ENCODE measurements around the gene HP1BP3.
"Not testable (repeated sequence)": the region's sequence is repeated elsewhere in the genome, so short reads cannot be mapped to it uniquely, and the experiment has no call there.

Gene HP1BP3

GRCh38 chr1:20787029-20787839 lies at the start of gene HP1BP3:
Gene HP1BP3 (minus strand): TSS chr1:20787307. CDS start chr1:20780440, 6,867 bp downstream.
- DNase-seq, result peak; percentile 82

- DNase-seq, result no peak
Observed at GRCh38 chr1:20836230-20836629, 49.1 kb upstream of the HP1BP3 start.

GRCh38 chr1:20834780-20835179 lies 47.7 kb upstream of the HP1BP3 start:
- DNase-seq, result no peak

GRCh38 chr1:20834192-20834591 lies 47.1 kb upstream of the HP1BP3 start:
- no peak for DNase-seq

GRCh38 chr1:20830378-20830777 lies 43.3 kb upstream of the HP1BP3 start:
- no peak for DNase-seq

DNA sequence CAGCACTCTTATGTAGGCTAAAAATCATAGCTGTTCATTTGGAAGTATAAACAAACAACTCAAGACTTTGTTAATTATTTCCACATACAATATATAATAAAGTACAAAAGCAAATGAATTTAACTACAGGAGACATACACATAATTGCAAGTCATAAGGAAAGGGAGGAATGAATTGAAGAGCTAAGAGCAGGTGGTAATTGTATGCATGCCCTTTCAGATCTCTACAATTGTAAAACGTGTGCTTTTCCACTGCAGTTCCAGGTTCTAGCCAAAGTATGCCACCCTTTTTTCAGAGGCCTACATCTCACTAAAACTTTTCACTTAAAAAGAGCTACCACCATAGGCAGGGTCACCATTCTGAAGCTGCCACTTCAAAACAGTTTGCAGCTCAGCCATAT lies 42.8 kb upstream of the HP1BP3 start:
- no peak for DNase-seq

DNA sequence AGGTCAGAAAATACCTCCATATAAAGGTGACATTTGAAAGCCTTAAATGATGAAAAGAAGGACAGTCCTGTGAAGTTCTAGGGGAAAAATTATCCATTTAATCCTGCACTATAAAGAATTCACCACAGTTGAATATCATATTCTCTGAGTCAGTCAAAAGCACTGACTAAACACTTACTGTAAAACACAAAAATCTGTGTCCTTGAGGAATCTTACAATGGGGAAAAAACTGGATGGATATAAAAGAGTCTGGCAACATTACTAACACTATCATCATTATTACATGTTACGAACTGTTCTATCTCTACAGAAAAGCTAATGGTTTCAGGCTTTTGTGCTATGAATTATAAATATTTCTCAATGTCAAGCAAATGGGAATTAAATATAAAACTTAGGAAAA lies 42.4 kb upstream of the HP1BP3 start:
- DNase-seq, result no peak

DNA sequence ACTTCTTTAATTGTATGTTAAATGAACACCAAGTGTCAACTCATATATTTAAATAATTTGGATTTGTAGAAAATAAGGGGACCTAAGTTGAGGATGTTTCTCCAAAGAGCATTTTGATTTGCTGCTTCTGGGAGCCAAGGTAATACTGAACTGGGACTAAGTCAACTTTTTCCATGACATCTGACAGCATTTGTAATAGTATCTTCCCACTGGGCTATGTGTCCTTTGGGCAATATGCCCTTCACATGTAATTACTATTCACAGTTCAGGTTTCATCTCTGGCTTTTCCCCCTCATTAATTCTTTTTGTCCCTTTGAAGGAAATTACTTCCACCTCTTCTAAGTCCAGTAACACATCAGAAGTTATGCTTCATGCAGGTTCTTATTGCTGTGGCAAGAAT lies 36.7 kb upstream of the HP1BP3 start:
- DNase-seq, result no peak

DNA sequence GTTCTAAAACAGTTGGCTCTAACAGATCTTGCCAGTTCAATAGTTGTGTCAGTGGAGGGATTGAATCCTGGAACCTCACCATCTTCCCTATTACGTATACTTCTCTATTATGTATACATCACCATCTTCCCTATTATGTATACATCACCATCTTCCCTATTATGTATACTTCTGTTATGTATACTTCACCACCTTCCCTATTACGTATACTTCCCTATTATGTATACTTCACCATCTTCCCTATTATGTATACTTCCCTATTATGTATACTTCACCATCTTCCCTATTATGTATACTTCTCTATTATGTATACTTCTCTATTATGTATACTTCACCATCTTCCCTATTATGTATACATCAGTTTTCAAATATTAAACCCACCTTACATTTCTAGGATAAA lies 34.4 kb upstream of the HP1BP3 start:
- no peak for DNase-seq

DNA sequence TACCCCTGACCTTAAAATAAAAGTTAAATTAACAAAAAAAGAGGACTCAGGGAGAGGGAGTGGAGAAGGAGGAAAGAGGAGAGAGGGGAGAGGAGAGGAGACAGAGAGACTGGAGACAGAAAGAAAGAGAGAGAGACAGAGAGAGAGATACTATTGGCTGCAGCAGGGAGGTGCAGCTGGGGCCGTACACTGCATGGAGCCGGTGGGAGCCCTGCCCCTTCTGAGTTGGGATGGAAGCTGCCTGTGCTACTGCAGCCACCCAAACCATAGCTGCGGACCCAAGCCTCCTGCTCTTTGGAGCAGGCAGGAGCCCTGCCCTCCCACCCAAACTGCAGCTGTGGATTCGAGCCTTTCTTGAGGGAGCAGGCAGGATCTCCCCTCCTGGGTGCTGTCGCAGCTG lies 32.7 kb upstream of the HP1BP3 start:
- no peak for DNase-seq

- DNase-seq, result no peak
Observed at GRCh38 chr1:20814534-20814871, 27.4 kb upstream of the HP1BP3 start.

DNA sequence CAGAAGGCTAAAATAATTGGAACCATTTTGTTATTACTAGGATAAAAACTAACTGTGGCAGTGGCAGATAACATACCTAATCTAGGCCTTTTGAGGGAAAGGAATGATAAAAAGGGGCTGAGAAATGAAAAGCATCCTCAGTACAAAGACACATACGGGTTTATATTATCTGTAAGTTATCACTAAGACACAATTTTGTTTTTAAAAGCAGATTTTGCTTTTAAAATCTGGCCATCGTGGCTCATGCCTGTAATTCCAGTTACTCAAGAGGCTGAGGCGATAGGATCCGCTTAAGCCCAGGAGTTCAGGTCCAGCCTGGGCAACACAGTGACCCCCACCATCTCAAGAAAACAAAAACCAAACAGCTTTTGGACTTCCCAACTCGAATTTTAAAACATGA lies 24.8 kb upstream of the HP1BP3 start:
- no peak for DNase-seq

DNA sequence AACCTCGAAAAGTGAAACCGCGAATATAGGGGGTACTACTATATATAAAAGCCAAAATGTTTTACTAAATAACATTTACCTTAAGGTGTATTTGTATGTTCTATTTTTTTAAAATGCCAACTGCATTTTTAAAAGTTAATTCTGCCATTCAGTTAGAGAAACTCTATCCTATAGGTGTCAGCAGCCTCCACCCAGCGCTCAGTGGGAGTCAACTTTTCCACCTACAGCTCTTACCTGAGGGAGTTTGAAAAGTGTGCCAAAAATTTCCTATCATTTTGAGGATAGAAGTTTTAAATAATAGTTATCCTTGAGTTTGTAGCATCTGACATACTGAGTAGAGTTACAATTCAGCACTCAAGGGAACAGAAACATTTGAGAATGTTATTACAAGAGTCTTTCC lies 6.1 kb upstream of the HP1BP3 start:
- no peak for DNase-seq

DNA sequence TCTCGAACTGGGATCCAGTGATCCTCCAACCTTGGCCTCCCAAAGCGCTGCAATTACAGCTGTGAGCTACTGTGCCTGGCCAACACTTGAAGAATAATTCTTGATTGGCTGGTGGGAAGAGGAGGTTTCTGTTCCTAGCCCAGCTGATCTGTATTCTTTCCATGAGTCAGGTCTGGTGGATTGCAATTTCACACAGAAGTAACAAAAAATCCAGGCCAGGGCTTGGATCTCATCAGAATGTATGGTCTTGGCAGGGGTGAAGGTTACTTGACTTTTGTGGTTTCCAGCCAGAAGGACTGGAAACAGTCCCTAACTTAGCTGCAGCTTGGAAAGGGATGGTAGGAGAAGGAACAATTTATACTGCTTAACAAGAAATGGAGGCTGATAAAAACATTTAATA lies 5.1 kb upstream of the HP1BP3 start:
- DNase-seq, result no peak

DNA sequence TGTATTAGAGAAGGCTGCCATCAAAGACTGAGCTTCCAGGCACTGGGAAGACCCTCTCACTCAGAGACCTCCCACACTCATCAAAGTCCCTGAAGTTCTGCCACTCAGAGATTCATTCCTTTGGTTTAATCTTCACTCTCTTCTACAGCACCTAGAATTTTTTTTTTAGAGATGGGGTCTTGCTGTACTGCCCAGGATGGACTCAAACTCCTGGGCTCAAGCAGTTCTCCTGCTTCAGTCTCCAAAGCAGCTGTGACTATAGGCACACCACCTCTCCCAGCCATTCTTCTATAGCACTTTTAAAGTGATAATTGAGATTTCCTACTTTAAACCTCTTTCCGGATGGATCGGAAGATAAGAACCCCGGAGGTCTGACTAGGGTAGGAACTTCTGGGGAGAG lies 3.7 kb upstream of the HP1BP3 start:
- DNase-seq, result no peak

GRCh38 chr1:20789598-20789997 lies 2.5 kb upstream of the HP1BP3 start:
- DNase-seq, result not testable (repeated sequence)

GRCh38 chr1:20787840-20788795 lies 1.0 kb upstream of the HP1BP3 start:
- no peak for DNase-seq

- peak; percentile 97 for DNase-seq
Observed at GRCh38 chr1:20786253-20787028, 666 bp downstream of the HP1BP3 start.

- DNase-seq, result no peak
Observed at GRCh38 chr1:20785907-20786252, 1.2 kb downstream of the HP1BP3 start.

DNA sequence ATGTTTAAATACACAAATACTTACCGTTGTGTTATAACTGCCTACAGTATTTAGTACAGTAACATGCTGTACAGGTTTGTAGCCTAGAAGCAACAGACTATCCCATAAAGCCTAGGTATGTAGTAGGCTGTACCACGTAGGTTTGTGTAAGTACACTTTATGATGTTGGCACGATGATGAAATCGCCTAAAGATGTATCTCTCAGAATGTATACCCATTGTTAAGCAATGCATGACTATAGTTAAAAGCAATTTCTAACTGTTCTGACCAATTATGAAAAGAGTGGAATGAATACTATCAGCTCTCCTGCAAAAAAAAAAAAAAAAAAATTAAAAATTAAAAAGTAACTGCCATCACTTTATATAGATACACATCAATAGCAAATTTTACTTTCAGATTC lies 11.4 kb downstream of the HP1BP3 start:
- DNase-seq, result no peak

DNA sequence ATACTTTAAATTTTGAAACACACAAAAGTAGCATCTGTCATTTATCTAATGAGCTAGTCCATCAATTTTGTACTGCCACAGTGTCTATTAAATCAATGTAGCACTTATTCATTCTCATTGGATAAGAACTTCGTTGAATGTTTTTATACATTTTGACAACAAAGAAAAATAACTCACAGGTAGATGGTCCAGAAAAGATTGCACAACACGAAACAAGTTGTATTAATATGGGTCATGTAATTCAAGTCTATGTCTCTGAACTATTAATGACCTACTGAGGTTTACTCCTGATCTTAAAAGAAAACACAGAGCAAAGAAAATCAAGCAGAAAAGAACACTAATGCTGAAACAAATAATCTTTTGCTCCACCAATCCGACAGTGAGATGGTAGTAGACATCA lies 15.3 kb downstream of the HP1BP3 start:
- DNase-seq, result no peak

GRCh38 chr1:20770314-20771087 lies 16.6 kb downstream of the HP1BP3 start:
- DNase-seq, result no peak

- DNase-seq, result no peak
Observed at GRCh38 chr1:20767271-20767670, 19.8 kb downstream of the HP1BP3 start.

Measured in stimulated activated CD4-positive, alpha-beta T cell treated with anti-CD3 and anti-CD28 coated beads, Interleukin-4, amount 100 ng/mL, for 1 hour (primary cell).